Epithelial cell of esophagus (primary cell): ENCODE results near the gene IFI6.

ENCODE experiments used
- DNase-seq: peaks from one replicate; pipeline ENCODE4 v3.0.0; 2010; ENCODE audit warnings: low read depth
- H3K4me3 ChIP-seq: 2 replicates; pipeline ENCODE4 v1.5.1; 2011; ENCODE audit warnings: mild to moderate bottlenecking, low read length, control low read depth
- TF ChIP-seq, protein P1 (sequence below): IDR thresholded peaks from 2 replicates; pipeline ENCODE4 v1.5.1; 2011; ENCODE audit warnings: low read depth, mild to moderate bottlenecking, low read length, control low read depth, inconsistent platforms; ENCODE audit not compliant: insufficient read depth; ENCODE audit errors: missing control alignments

The IFI6 gene

DNA sequence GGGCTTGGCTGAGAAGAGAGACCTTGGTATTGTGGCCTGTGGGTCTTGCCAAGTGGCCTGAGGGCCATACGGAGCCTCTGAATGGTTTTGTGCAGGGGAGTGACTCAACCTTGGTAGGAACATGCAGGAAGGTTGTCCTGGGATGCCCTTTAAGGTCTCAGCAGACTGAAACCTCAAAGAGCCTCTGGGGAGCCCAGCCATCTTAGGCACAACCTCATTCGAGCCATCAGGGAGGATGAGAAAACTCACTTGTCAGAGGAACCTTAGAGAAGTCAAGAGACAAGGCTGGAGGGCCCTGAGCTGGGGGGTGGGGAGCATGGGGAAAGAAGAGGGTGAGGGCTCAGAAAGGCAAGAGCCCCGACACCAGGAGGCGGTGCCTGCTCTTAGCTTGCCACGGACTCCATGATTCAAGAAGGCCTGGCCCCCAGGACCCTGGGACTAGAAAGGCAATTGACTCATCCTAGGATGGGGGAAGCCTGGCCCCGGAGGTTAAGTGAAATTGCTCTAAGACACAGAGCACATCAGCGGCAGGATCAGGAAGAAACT is 13.0 kb downstream of the IFI6 start:
- no peak overlapping the region for H3K4me3 ChIP-seq
- DNase-seq = peak; percentile 89
- TF ChIP-seq, protein P1, sequence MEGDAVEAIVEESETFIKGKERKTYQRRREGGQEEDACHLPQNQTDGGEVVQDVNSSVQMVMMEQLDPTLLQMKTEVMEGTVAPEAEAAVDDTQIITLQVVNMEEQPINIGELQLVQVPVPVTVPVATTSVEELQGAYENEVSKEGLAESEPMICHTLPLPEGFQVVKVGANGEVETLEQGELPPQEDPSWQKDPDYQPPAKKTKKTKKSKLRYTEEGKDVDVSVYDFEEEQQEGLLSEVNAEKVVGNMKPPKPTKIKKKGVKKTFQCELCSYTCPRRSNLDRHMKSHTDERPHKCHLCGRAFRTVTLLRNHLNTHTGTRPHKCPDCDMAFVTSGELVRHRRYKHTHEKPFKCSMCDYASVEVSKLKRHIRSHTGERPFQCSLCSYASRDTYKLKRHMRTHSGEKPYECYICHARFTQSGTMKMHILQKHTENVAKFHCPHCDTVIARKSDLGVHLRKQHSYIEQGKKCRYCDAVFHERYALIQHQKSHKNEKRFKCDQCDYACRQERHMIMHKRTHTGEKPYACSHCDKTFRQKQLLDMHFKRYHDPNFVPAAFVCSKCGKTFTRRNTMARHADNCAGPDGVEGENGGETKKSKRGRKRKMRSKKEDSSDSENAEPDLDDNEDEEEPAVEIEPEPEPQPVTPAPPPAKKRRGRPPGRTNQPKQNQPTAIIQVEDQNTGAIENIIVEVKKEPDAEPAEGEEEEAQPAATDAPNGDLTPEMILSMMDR = no peak

DNA sequence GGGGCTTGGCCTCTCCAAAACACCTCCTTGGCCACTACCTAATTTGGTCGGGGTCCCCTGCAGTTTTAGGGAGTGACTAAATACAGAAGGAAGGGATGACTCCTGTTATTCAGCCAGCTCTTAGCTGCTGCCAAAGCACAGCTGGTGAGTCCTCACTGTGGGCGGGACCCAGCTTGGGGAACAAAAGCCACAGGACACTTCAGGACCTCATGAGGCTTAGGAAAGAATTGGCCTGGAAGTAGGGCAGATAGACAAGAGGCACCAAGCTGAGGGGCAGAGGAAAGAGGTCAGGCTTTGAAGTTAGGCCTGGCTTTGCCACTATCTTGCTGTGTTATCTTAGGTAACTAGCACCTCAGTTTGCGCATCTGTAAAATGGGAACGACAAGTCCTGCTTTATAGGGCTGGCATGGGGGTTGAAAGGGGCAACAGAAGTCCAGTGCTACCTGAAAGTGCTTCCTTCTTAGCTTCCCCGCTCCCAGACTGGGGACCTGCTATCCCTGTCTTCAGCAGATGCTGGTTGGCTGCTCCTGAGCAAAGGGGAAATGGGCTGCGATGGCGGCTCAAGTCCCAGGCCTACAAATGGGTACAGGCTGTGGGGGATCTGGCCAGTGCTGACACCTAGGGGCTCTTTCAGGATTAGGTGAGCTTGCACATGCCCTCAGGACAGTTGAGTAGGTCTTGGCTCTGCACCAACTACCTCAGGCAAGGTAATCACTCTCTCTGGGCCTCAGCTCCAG is 15.7 kb downstream of the IFI6 start:
- DNase-seq = peak; percentile 75
- TF ChIP-seq, protein P1 = no peak
- H3K4me3 ChIP-seq = no peak overlapping the region

DNA sequence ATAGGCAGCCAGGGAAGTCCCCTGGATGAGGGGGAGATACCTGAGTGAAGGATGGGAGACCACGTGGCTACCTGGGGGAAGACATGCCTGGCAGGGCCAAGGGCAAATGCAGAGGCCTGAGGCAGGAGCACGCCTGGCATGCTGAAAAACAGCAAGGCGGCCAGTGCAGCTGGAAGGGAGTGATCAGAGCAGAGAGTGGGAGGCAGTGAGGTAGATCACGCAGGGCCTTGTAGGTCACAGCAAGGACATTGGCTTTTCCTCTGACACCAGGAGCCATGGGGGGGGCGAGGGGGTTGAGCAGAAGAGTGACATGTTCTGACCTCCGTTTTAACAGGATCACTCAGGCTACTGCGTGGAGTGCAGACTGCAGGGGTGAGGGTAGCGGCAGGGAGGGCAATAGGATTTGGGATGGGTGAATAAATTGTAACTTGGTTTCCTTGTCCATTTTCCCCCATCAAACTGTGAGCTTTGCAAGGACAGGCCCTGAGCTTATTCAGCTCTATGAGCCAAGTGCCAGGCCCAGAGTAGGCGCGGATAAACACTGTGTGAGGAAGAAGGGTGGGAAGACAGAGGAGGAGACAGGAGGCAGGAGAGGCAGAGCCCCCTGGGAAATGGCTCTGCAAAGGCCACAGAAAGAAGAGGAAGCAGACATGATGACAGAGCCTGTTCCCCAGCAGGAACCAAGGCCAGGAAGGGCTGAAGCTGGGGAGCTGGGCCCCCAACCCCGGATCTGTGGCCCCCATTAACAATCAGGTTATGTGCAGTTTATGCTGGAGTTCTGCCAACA is 16.6 kb downstream of the IFI6 start:
- TF ChIP-seq, protein P1 = no peak
- H3K4me3 ChIP-seq = no peak overlapping the region
- no peak for DNase-seq

DNA sequence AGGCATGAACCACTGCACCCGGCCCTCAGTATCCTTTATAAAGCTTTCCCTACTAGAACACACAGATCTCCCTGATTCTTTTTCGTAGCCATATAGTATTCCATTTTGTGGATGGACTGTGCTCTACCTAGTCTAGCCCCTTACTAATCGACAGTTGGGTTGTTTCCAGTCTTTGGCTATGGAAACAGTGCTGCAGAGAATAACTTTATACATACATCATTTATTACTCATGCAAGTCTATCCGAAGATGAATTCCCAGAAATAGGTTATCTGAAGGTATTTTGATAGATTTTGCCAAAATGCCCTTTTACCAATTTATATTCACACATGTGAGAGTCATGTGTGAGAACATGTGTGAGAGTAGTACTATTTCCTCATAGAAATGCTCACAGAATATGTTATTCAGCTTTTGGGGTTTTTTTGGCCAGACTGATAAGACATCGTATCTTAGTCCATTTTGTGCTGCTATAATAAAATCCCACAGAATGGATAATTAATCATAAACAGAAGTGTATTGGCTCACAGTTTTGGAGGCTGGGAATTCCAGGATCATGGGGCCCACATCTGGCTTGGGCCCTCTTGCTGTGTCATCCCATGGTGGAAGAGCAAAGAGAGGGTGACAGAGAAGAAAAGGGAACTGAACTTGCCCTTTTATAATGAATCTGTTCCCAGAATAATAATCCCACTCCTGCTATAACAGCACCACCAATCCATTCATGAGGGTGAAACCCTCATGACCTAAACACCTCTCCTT is 19.7 kb downstream of the IFI6 start:
- TF ChIP-seq, protein P1 = no peak
- no peak for DNase-seq

DNA sequence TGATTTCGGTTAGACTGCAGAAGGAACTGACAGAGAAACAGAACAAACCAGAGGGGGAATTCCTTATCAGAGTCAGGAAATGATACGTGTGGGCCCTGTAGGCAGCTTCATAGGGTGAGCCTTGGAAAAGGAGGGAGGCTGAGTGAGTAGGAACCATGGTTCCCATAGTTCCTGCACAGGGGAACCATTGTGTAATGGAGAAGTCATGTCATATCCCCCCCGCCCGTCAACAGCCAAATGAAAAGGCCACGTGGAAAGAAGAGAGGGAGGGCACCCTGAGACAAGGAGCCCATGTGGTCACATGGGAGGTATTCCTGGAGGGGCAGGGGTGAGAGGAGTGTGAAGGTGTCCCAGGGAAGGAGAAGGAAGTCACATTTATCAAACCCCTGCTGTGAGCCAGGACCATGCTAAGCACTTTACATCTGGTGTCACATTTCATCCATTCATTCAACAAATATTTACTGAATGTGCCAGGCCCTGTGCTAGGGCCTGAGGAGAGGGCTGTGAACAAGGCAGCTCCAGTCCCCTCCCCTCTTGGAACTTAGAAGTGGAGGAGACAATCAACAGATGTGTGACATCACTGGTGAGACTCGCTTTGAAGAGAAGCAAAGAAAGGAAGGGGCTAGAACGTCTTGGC is 21.3 kb downstream of the IFI6 start:
- DNase-seq = peak; percentile 68
- TF ChIP-seq, protein P1 = no peak
- no peak overlapping the region for H3K4me3 ChIP-seq

More for the DNA sequence above, 19.7 kb downstream of the IFI6 start:
- H3K4me3 ChIP-seq = no peak overlapping the region

DNA sequence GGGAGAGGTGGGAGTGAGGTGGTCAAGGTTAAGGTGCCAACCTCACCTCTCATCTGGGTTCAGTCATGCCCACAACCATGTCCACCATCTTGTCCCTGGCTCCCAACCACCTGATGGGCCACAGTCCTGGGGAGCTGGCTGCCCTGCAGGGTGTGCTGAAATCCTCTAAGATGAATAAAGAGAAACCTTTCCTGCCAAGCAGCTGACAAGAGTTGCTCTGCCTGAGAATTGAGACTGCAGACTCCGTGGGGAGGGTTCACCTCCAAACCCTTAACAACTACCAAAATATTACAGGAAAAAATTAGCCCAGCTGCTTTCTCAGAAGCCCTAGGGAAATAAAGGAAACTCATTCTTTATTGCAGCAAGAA is 21.8 kb downstream of the IFI6 start:
- TF ChIP-seq, protein P1 = no peak
- no peak overlapping the region for H3K4me3 ChIP-seq
- no peak for DNase-seq
